GM12878 (cell line): Measurements from ENCODE around the gene DDRGK1. TPM values are rescaled to one million over a fixed set of nuclear protein-coding genes. Genes with fewer than 3 reads are reported as not detected.
A peak's percentile ranks its signal among the peaks of the same experiment; 100 is the strongest.

Source experiments
- ATAC-seq: fragments of 200-7000 bp; cut with Tn5 transposase; 3 replicates; pipeline ENCODE4 v1.9.1; 2020; ENCODE audit warnings: mild to moderate bottlenecking, moderate library complexity
- BruUV-seq: library from RNA; stranded (reverse); fragments of 400-500 nt; replicated peaks from 2 replicates; lab custom pipeline; 2021; lab: Mats Ljungman, UMichigan
- CTCF ChIA-PET: fragments of 300-600 bp; sonication (Branson Sonifier 250); formaldehyde crosslinking; extraction: SDS; loops from one replicate; lab custom pipeline; 2021; ENCODE audit warnings: inconsistent platforms; lab: Yijun Ruan, JAX
- POLR2A ChIA-PET: fragments of 350-600 bp; formaldehyde crosslinking; extraction: SDS; loops from one replicate; lab custom pipeline; 2021; ENCODE audit warnings: inconsistent platforms; lab: Charles Lee
- RAD21 ChIA-PET: fragments of 300-600 bp; sonication (Branson Sonifier 250); formaldehyde crosslinking; loops from one replicate; lab custom pipeline; 2023; ENCODE audit warnings: antibody characterized with exemption; ENCODE audit not compliant: unreplicated experiment; lab: Charles Lee
- SMC1A ChIA-PET: fragments of 300-600 bp; sonication (Branson Sonifier 250); formaldehyde crosslinking; loops from one replicate; lab custom pipeline; 2023; ENCODE audit not compliant: unreplicated experiment, uncharacterized antibody; lab: Charles Lee
- DNase-seq: peaks from one replicate; pipeline ENCODE4 v3.0.0-alpha.2; 2011; ENCODE audit warnings: low read depth, low spot score
- FAIRE-seq: peaks from 3 replicates; lab custom pipeline; 2011; peaks lifted over from hg19 to GRCh38; lab: Jason Lieb, UNC
- H2AFZ ChIP-seq: 2 replicates; pipeline ENCODE4 v1.6.0; 2011; ENCODE audit warnings: low read depth, low read length, control low read depth; ENCODE audit not compliant: control insufficient read depth
- H3K27ac ChIP-seq: 2 replicates; pipeline ENCODE4 v1.5.1; 2011; ENCODE audit warnings: control low read depth; ENCODE audit not compliant: control insufficient read depth, insufficient read depth
- H3K27me3 ChIP-seq, 2 experiments: replicated peaks in 1 of 2; 2 replicates each; pipeline versions ENCODE4 v1.6.0 to v1.6.1; 2011; ENCODE audit warnings: low read length in 1 of 2; ENCODE audit not compliant: control insufficient read depth in 2 of 2, insufficient read depth in 2 of 2
- H3K36me3 ChIP-seq, 2 experiments: 2 replicates each; pipeline ENCODE4 v1.5.1; 2011; ENCODE audit warnings: low read length in 1 of 2; ENCODE audit not compliant: control insufficient read depth in 2 of 2, insufficient read depth in 2 of 2
- H3K4me1 ChIP-seq: 2 replicates; pipeline ENCODE4 v1.6.1; 2011; ENCODE audit warnings: mild to moderate bottlenecking, low read length, moderate library complexity, mixed read lengths; ENCODE audit not compliant: control insufficient read depth, insufficient read depth
- H3K4me2 ChIP-seq: 2 replicates; pipeline ENCODE4 v1.6.0; 2011; ENCODE audit warnings: control low read depth; ENCODE audit not compliant: control insufficient read depth, insufficient read depth
- H3K4me3 ChIP-seq: fragments of 200-600 bp; sonication (generic); 2 replicates; pipeline ENCODE4 v1.5.1; 2016
- H3K79me2 ChIP-seq: 2 replicates; pipeline ENCODE4 v1.6.0; 2011; ENCODE audit warnings: low read length; ENCODE audit not compliant: control insufficient read depth, insufficient read depth
- H3K9ac ChIP-seq: 2 replicates; pipeline ENCODE4 v1.8.0; 2011; ENCODE audit warnings: low read length, control low read depth, mixed read lengths; ENCODE audit not compliant: control insufficient read depth, insufficient read depth
- H3K9me3 ChIP-seq: replicated peaks from 3 replicates; pipeline ENCODE4 v1.5.1; 2011; ENCODE audit warnings: mild to moderate bottlenecking, low read length; ENCODE audit not compliant: control insufficient read depth, insufficient read depth
- H4K20me1 ChIP-seq: 2 replicates; pipeline ENCODE4 v1.6.0; 2011; ENCODE audit not compliant: control insufficient read depth, insufficient read depth
- ATF7 ChIP-seq: fragments of 450-650 bp; IDR thresholded peaks from 2 replicates; pipeline ENCODE4 v1.6.1; 2016; ENCODE audit warnings: low read depth, mild to moderate bottlenecking
- BHLHE40 ChIP-seq, 2 experiments: fragments of 450-650 bp in 1 of 2; IDR thresholded peaks; 2 replicates each; pipeline ENCODE4 v1.6.1; 2011 to 2017; ENCODE audit warnings: low read depth in 2 of 2, borderline replicate concordance in 1 of 2, improper control_type of control experiment in 1 of 2, low read length in 1 of 2, mild to moderate bottlenecking in 1 of 2
- BRCA1 ChIP-seq: IDR thresholded peaks from 2 replicates; pipeline ENCODE4 v1.6.1; 2011; ENCODE audit warnings: low read depth, low read length, improper control_type of control experiment
- CHD2 ChIP-seq: IDR thresholded peaks from 2 replicates; pipeline ENCODE4 v1.6.1; 2011; ENCODE audit warnings: low read depth, low read length, improper control_type of control experiment, borderline replicate concordance
- CREB1 ChIP-seq: IDR thresholded peaks from 2 replicates; pipeline ENCODE4 v1.6.1; 2012; ENCODE audit warnings: low read depth, mild to moderate bottlenecking, inconsistent platforms
- DPF2 ChIP-seq: fragments of 450-650 bp; IDR thresholded peaks from 2 replicates; pipeline ENCODE4 v1.6.1; 2017; ENCODE audit warnings: mild to moderate bottlenecking
- EP300 ChIP-seq, 2 experiments: fragments of 150-350 bp in 1 of 2; IDR thresholded peaks; 2 replicates each; pipeline ENCODE4 v1.6.1; 2011 to 2012; ENCODE audit warnings: low read depth in 2 of 2, low read length in 2 of 2, borderline replicate concordance in 1 of 2, improper control_type of control experiment in 1 of 2, inconsistent platforms in 1 of 2; ENCODE audit not compliant: control insufficient read depth in 1 of 2
- FOXK2 ChIP-seq: fragments of 450-650 bp; IDR thresholded peaks from 2 replicates; pipeline ENCODE4 v1.6.1; 2017; ENCODE audit warnings: mild to moderate bottlenecking, moderate library complexity
- JUND ChIP-seq: IDR thresholded peaks from 2 replicates; pipeline ENCODE4 v1.6.1; 2012; ENCODE audit warnings: low read depth, mild to moderate bottlenecking, low read length, improper control_type of control experiment, moderate library complexity
- KAT2A ChIP-seq: conservative IDR thresholded peaks from 2 replicates; pipeline ENCODE4 v1.6.1; 2011; ENCODE audit warnings: low read depth, low read length; ENCODE audit not compliant: control insufficient read depth
- KDM1A ChIP-seq: fragments of 200-600 bp; sonication (generic); IDR thresholded peaks from 2 replicates; pipeline ENCODE4 v1.6.1; 2016; ENCODE audit warnings: borderline replicate concordance
- LARP7 ChIP-seq: fragments of 450-650 bp; IDR thresholded peaks from 2 replicates; pipeline ENCODE4 v1.6.1; 2017; ENCODE audit warnings: mild to moderate bottlenecking
- MAX ChIP-seq: IDR thresholded peaks from 2 replicates; pipeline ENCODE4 v1.6.1; 2012; ENCODE audit warnings: low read depth, low read length, improper control_type of control experiment
- NKRF ChIP-seq: fragments of 450-650 bp; conservative IDR thresholded peaks from 2 replicates; pipeline ENCODE4 v1.6.1; 2017; ENCODE audit warnings: mild to moderate bottlenecking, moderate library complexity
- NR2F1 ChIP-seq: fragments of 450-650 bp; conservative IDR thresholded peaks from 2 replicates; pipeline ENCODE4 v1.6.1; 2017; ENCODE audit warnings: mild to moderate bottlenecking
- POLR2A ChIP-seq: IDR thresholded peaks from 2 replicates; pipeline ENCODE4 v1.6.1; 2011; ENCODE audit warnings: low read depth, mild to moderate bottlenecking, low read length
- RB1 ChIP-seq: fragments of 450-650 bp; formaldehyde crosslinking; IDR thresholded peaks from 2 replicates; pipeline ENCODE4 v1.6.1; 2017; ENCODE audit warnings: mild to moderate bottlenecking, borderline replicate concordance
- SIN3A ChIP-seq: IDR thresholded peaks from 2 replicates; pipeline ENCODE4 v1.6.1; 2012; ENCODE audit warnings: low read depth, low read length, improper control_type of control experiment
- ZNF687 ChIP-seq: fragments of 450-650 bp; IDR thresholded peaks from 2 replicates; pipeline ENCODE4 v1.6.1; 2017; ENCODE audit warnings: mild to moderate bottlenecking, moderate library complexity
- WGBS: methylation state at CpG from one replicate; pipeline ENCODE4 v1.1.6; 2016; ENCODE audit warnings: low lambda C conversion rate; ENCODE audit not compliant: insufficient replicate concordance, insufficient coverage; ENCODE audit errors: missing lambda C conversion rate; 5-methylcytosine and 5-hydroxymethylcytosine counted together
- in situ Hi-C: fragments of 300-500 bp; cut with MboI; formaldehyde crosslinking; loops from 9 replicates; pipeline ENCODE4 v1.14.3; 2018; ENCODE audit warnings: mixed read lengths
- intact Hi-C: fragments of 100-400 bp; cut with micrococcal nuclease; formaldehyde crosslinking; loops from one replicate; pipeline ENCODE4 v1.14.2; 2022; ENCODE audit not compliant: unreplicated experiment
- polyA plus RNA-seq, 11 experiments: library from polyadenylated mRNA; depleted of rRNA in 4 of 11; unstranded in 6 of 11; stranded (reverse) in 5 of 11; fragments of >200 nt; fragmentation: Nextera tagmentation in 4 of 11; fragmentation: Illumina TruSeq in 1 of 11; extraction: Ambion mirVana in 4 of 11; extraction: Trizol in 1 of 11; gene quantifications; 1 replicate in 1 of 11; 2 replicates in 10 of 11; pipeline versions ENCODE4 v1.2.1 to v1.2.3, GENCODE V29; 2011 to 2016; ENCODE audit warnings: inconsistent platforms in 2 of 11, missing spikeins in 2 of 11, low read depth in 1 of 11
- total RNA-seq, 4 experiments: library from RNA; depleted of rRNA in 3 of 4; stranded (reverse); fragments of >200 nt in 3 of 4; fragmentation: Illumina TruSeq in 1 of 4; extraction: Trizol in 1 of 4; gene quantifications; 2 replicates each; pipeline versions ENCODE4 v1.2.1 to v1.2.3, GENCODE V29; 2013 to 2021

DDRGK1 gene
- total and polyA plus RNA-seq, 10 of the 15 experiments (the other 5 are each of a cell fraction or from before 2014, with no cell fraction given) = 4.0 to 55.2 (median 39.7) TPM

GRCh38 chr20:3172933-3173609 is 31.4 kb downstream of the DDRGK1 start, which contains the start of gene LZTS3:
TSS of gene LZTS3 (minus strand) at chr20:3173549. CDS start at chr20:3167163, 6,386 bp downstream.
- in situ Hi-C loops (no loop called here), intact Hi-C loops (no loop called here)
- ChIA-PET POLR2A (no interaction called here), CTCF (interaction anchor here (1.1 kb wide), 1 partner anchor 46 kb away, joined by 3 read pairs; no protein-coding TSS in a partner anchor), RAD21 (interaction anchor here (1.0 to 1.2 kb wide), 2 partner anchors 15 to 119 kb away, joined by 3 read pairs; no protein-coding TSS in a partner anchor), SMC1A (no interaction called here)
- H3K36me3 ChIP-seq = no peaks in the 10 kb centered on the region
- no peaks in the 10 kb centered on the region for H3K79me2 ChIP-seq
- peak within 1 kb of the TSS; percentile 97 for H3K4me2 ChIP-seq
- no TSS peak for BruUV-seq
- WGBS = 2% methylated on average over 31 of the region's 62 CpGs
- H3K27ac ChIP-seq = no peak within 1 kb of the TSS
- H3K9ac ChIP-seq = peak within 1 kb of the TSS; percentile 35; the same call in 1 of the 2 replicates
- peaks cover 2% of the 10 kb centered on the region; the same call in 1 of the 2 replicates for H3K4me1 ChIP-seq
- no peak for FAIRE-seq
- H3K27me3 ChIP-seq = peaks cover 5 to 6% of the 10 kb centered on the region in 2 experiments; a peak in 3 of 4 replicates
- ATAC-seq = peak; percentile 79
- DNase-seq = no peak
- H2AFZ ChIP-seq = peak within 1 kb of the TSS; percentile 90
- peak within 1 kb of the TSS; percentile 78 for H3K4me3 ChIP-seq
- no peaks in the 10 kb centered on the region for H4K20me1 ChIP-seq
- no peaks in the 10 kb centered on the region for H3K9me3 ChIP-seq
- 0 out of 2 replicates have a peak, but pooled peaks have one; percentile 25 for TF ChIP-seq ZNF687
- peak; percentile 66 for TF ChIP-seq NKRF
- TF ChIP-seq JUND = 0 out of 2 replicates have a peak, but pooled peaks have one; percentile 13
- TF ChIP-seq KDM1A = no peak
- peak; percentile 63 for TF ChIP-seq NR2F1
- TF ChIP-seq KAT2A = no peak
- no peak; a peak in 1 of 4 replicates for TF ChIP-seq BHLHE40 (IDR thresholded peaks at IDR 0.05; ENCODE audit: borderline replicate concordance in 1 of 2, low read depth in 2 of 2, low read length in 1 of 2)
- TF ChIP-seq SIN3A = no peak
- TF ChIP-seq MAX = 0 out of 2 replicates have a peak, but pooled peaks have one; percentile 10
- peak; percentile 14; the same call in 1 of the 2 replicates for TF ChIP-seq CHD2
- no peak for TF ChIP-seq BRCA1
- peak; percentile 86 for TF ChIP-seq LARP7
- TF ChIP-seq RB1 = peak; percentile 60; the same call in 1 of the 2 replicates
- TF ChIP-seq CREB1 = peak; percentile 64
- peak; percentile 85 for TF ChIP-seq DPF2
- no peak for TF ChIP-seq EP300 (IDR thresholded peaks at IDR 0.05; ENCODE audit: borderline replicate concordance in 1 of 2, control insufficient read depth in 1 of 2, low read depth in 2 of 2, low read length in 2 of 2)
- TF ChIP-seq POLR2A = peak; percentile 76
- peak; percentile 94 for TF ChIP-seq ATF7
- TF ChIP-seq FOXK2 = no peak
